Measurements from ENCODE around the gene CTTNBP2NL. TPM values are rescaled to one million over a fixed set of nuclear protein-coding genes. Genes with fewer than 3 reads are reported as not detected.
"Not testable (repeated sequence)": the region's sequence is repeated elsewhere in the genome, so short reads cannot be mapped to it uniquely, and the experiment has no call there.

Gene CTTNBP2NL
- total RNA-seq, 4 donors from 2014 or later, result 23.0 to 58.3 (median 31.5) TPM

DNA sequence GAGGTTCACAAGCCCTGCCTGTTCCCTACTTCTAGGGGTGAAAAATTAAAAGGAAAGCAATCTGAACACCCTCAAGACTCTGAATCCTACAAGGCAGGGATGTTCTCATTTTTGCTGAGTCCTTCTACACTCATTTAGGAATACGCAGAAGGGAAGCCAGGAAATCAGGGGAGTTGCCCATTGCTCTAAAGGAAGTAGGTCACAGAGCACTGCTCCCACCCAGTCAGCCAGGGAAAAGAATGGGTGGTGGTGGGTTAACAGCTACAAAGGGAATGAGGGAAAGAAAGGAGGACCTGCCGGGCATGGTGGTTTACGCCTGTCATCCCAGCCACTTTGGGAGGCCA, 2.4 kb upstream of the CTTNBP2NL start:
- ATAC-seq (ENCODE audit: low FRiP score) (no peak), DNase-seq (ENCODE audit: low spot score) (no peak)
- TF ChIP-seq, protein P1, sequence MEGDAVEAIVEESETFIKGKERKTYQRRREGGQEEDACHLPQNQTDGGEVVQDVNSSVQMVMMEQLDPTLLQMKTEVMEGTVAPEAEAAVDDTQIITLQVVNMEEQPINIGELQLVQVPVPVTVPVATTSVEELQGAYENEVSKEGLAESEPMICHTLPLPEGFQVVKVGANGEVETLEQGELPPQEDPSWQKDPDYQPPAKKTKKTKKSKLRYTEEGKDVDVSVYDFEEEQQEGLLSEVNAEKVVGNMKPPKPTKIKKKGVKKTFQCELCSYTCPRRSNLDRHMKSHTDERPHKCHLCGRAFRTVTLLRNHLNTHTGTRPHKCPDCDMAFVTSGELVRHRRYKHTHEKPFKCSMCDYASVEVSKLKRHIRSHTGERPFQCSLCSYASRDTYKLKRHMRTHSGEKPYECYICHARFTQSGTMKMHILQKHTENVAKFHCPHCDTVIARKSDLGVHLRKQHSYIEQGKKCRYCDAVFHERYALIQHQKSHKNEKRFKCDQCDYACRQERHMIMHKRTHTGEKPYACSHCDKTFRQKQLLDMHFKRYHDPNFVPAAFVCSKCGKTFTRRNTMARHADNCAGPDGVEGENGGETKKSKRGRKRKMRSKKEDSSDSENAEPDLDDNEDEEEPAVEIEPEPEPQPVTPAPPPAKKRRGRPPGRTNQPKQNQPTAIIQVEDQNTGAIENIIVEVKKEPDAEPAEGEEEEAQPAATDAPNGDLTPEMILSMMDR (IDR thresholded peaks at IDR 0.05), result no peak

DNA sequence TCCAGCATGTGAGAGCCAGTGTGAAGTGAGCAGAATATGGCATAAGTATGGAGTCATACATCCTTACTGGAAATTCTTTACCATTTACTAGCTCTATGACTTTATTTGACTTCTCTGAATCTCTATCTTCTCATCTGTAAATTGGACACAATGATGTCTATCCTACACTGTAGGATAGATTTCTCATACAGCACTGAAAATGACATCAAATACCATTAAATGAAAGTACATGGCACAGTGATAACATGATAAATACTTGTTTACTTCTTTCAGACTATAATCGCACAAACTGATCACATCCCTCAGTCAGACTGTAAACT, 1.3 kb upstream of the CTTNBP2NL start:
- DNase-seq (ENCODE audit: low spot score) (no peak), ATAC-seq (ENCODE audit: low FRiP score) (no peak)
- TF ChIP-seq, protein P1 (IDR thresholded peaks at IDR 0.05), result no peak

DNA sequence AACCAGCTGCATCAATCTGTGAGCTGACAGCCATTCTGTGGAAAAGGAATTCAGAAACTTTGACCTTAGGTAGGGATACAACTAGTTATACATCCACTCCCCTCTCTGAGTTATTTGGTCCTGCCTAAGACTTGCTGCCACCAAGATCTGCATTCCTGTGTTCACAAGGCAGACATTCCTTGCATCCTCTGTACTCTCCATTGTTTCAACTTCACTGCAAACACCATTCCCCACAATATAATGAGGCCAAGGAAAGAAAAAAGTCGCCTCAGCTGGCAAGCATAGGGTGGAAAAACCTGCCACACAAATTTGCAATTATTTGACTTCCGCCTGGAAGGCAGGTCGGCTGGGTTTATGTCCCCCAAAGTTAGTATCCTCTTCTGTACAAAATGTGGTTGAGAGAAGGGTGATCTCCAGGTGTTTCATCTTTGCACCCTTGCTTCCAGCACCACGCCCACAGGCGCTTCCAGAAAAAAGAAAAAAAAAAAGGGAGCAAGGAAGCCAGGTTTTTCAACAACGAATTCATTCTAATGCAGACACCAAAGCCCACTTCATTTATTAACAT, 676 bp upstream of the CTTNBP2NL start:
- TF ChIP-seq, protein P1 (IDR thresholded peaks at IDR 0.05), result no peak

DNA sequence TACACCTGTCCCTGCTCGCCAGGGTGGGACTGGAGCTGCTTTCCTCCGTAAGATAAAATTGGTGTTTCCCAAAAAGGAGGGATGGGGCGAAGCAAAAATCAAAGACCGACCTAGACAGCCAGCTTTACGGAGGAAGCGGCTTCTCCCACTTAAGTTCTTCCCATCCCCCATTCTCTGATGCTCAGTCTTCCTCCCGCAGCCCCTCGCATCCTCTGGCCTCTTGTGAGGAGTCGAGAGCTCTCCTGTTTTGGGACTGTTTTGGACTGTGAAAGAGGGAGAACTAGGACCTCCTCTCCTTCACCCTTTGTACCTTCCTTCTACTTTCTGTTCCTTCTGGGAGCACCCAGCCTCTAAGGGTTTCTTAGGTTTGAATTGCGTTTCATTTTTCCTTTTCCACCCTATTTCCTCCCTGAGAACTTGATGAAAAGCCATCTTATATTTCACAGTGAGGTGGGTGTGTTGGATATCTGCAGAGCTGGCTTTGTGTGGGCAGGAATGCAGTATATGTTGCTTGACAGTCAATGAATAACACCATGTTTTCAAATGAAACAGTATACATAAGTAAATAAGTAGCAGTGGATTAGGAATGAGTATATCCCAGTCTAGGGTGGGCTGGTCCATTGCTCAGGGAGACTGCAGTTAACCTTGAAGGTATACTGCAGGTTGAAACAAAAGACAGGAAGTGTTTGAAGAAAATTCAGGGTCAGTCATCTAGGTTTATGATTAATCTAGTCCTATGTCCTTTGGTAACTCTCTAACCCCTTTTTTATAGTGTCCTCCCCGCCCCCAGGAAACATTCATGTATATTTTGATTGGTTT, 848 bp downstream of the CTTNBP2NL start:
- TF ChIP-seq, protein P1 (IDR thresholded peaks at IDR 0.05), result no peak
- ATAC-seq (ENCODE audit: low FRiP score) (no peak), DNase-seq (ENCODE audit: low spot score) (no peak)

More for the DNA sequence above, 676 bp upstream of the CTTNBP2NL start:
- ATAC-seq (ENCODE audit: low FRiP score) (no peak), DNase-seq (ENCODE audit: low spot score) (no peak)

DNA sequence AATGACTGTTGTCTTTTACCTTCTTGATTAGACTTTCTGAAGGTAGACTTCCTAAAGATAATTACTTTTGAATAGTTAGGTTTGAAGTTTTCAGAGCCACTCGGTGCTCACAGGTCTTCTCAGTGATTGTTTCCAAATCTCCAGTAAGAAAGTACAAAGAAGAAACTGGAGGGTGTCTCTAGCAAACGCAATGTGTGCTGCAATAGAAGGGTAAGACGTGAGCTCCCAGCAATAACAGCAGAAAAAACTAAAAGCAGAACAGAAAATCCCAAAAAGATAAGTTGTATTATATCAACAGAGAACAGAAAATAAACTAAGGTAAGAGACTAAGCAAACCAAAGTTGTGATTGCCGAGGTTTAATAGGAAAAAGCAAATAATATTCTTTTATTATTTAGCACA, 1.8 kb downstream of the CTTNBP2NL start:
- no peak for ATAC-seq (ENCODE audit: low FRiP score)
- TF ChIP-seq, protein P1 (IDR thresholded peaks at IDR 0.05), result no peak
- DNase-seq (ENCODE audit: low spot score), result no peak

DNA sequence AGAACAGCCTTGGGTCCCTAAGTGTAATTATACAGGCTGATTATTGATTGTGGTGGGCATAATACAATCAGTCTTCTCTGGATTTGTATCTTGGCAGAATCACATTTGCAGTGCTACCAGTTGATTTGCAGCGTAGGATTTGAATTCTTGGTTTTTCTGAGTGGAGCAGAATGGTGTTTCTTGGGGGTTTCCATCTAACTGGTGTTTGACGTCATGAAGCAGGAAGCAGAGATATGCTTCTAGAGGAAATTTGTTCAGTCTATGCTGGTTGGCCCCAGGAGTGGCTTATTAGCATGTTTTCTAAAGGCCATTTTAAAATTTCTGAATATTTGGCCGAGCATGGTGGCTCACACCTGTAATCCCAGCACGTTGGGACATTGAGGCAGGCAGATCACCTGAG, 3.4 kb downstream of the CTTNBP2NL start:
- DNase-seq (ENCODE audit: low spot score) (no peak), ATAC-seq (ENCODE audit: low FRiP score) (no peak)
- TF ChIP-seq, protein P1 (IDR thresholded peaks at IDR 0.05), result no peak

DNA sequence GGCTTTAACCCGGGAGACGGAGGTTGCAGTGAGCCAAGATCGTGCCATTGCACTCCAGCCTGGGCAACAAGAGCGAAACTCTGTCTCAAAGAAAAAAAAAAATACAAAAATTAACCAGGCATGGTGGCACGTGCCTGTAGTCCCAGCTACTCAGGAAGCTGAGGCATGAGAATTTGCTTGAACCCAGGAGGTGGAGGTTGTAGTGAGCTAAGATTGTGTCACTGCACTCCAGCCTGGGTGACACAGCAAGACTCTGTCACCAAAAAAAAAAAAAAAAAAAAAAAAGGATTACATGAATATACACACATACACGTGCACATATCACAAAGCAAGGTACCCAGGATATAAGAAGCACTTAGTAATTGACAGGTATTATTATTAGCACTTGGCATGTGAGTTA, 4.7 kb downstream of the CTTNBP2NL start:
- ATAC-seq (ENCODE audit: low FRiP score); DNase-seq (ENCODE audit: low spot score): not testable (repeated sequence)
